Smooth muscle cell (in vitro differentiated cells): ENCODE data around the gene MEIS3. TPM values are rescaled to one million over a fixed set of nuclear protein-coding genes. Genes with fewer than 3 reads are reported as not detected.
"Not testable (repeated sequence)": the region's sequence is repeated elsewhere in the genome, so short reads cannot be mapped to it uniquely, and the experiment has no call there.

ENCODE experiments used
- DNase-seq: peaks from one replicate; lab custom pipeline; 2025; ENCODE audit not compliant: unreplicated experiment; lab: John Stamatoyannopoulos, UW
- H2AFZ ChIP-seq: fragments of 200-600 bp; sonication (generic); 2 replicates; pipeline ENCODE4 v1.6.0; 2016; ENCODE audit warnings: antibody characterized with exemption, low read depth, mild to moderate bottlenecking
- H3F3A ChIP-seq: fragments of 200-600 bp; sonication (generic); 2 replicates; pipeline ENCODE4 v1.6.0; 2017; ENCODE audit warnings: antibody characterized with exemption, low read depth
- H3K27ac ChIP-seq: fragments of 200-600 bp; sonication (generic); 2 replicates; pipeline ENCODE4 v1.5.1; 2016; ENCODE audit warnings: low read depth, mild to moderate bottlenecking
- H3K27me3 ChIP-seq: fragments of 200-600 bp; sonication (generic); 2 replicates; pipeline ENCODE4 v1.6.1; 2016; ENCODE audit warnings: low read depth, mild to moderate bottlenecking
- H3K36me3 ChIP-seq: fragments of 200-600 bp; sonication (generic); 2 replicates; pipeline ENCODE4 v1.5.1; 2016; ENCODE audit warnings: low read depth
- H3K4me1 ChIP-seq: fragments of 200-600 bp; sonication (generic); 2 replicates; pipeline ENCODE4 v1.5.1; 2016; ENCODE audit warnings: low read depth
- H3K4me2 ChIP-seq: fragments of 200-600 bp; sonication (generic); 2 replicates; pipeline ENCODE4 v1.6.0; 2016; ENCODE audit warnings: mild to moderate bottlenecking
- H3K4me3 ChIP-seq: fragments of 200-600 bp; sonication (generic); 2 replicates; pipeline ENCODE4 v1.5.1; 2016; ENCODE audit warnings: mild to moderate bottlenecking
- H3K79me2 ChIP-seq: fragments of 200-600 bp; sonication (generic); 2 replicates; pipeline ENCODE4 v1.6.0; 2016; ENCODE audit warnings: low read depth, mild to moderate bottlenecking
- H3K9ac ChIP-seq: fragments of 200-600 bp; sonication (generic); 2 replicates; pipeline ENCODE4 v1.6.0; 2016; ENCODE audit warnings: low read depth
- H3K9me3 ChIP-seq: fragments of 200-600 bp; sonication (generic); replicated peaks from 2 replicates; pipeline ENCODE4 v1.5.1; 2016; ENCODE audit warnings: low read depth
- H4K20me1 ChIP-seq: fragments of 200-600 bp; sonication (generic); 2 replicates; pipeline ENCODE4 v1.6.0; 2016; ENCODE audit warnings: low read depth
- CTCF ChIP-seq: fragments of 200-600 bp; sonication (generic); IDR thresholded peaks from 2 replicates; pipeline ENCODE4 v1.5.1; 2017; ENCODE audit warnings: borderline replicate concordance, mild to moderate bottlenecking, antibody characterized with exemption; ENCODE audit not compliant: insufficient read depth, poor library complexity, severe bottlenecking
- WGBS: methylation state at CpG from one replicate; pipeline ENCODE4 v1.1.7; 2016; ENCODE audit warnings: low lambda C conversion rate; 5-methylcytosine and 5-hydroxymethylcytosine counted together
- polyA plus RNA-seq: library from polyadenylated mRNA; unstranded; fragments of >200 nt; fragmentation: Nextera tagmentation; extraction: Ambion mirVana; gene quantifications from 2 replicates; pipeline ENCODE4 v1.2.1, GENCODE V29; 2016
- total RNA-seq: library from RNA; depleted of rRNA; stranded (reverse); fragments of >200 nt; gene quantifications from 2 replicates; pipeline ENCODE4 v1.2.3, GENCODE V29; 2014

Gene MEIS3
- total and polyA plus RNA-seq, 2 experiments from 2014 or later: 59.0 to 141 TPM

GRCh38 chr19:47371261-47371660 lies 48.1 kb downstream of the MEIS3 start:
- H3K4me3 ChIP-seq: no peak overlapping the region

GRCh38 chr19:47370045-47370611 lies 49.2 kb downstream of the MEIS3 start:
- H3K4me2 ChIP-seq: no peak overlapping the region
- no peaks in the 10 kb centered on the region for H3K79me2 ChIP-seq
- no peaks in the 10 kb centered on the region for H3K4me1 ChIP-seq
- peak overlapping the region; percentile 47 for H3K27ac ChIP-seq
- H3K9me3 ChIP-seq: no peaks in the 10 kb centered on the region
- H4K20me1 ChIP-seq: no peaks in the 10 kb centered on the region
- no peaks in the 10 kb centered on the region for H3F3A ChIP-seq
- no peaks in the 10 kb centered on the region for H3K36me3 ChIP-seq
- H3K9ac ChIP-seq: no peak overlapping the region
- no peak for TF ChIP-seq CTCF
- no peak for DNase-seq
- H3K4me3 ChIP-seq: no peak overlapping the region
- H2AFZ ChIP-seq: no peak overlapping the region
- 83% methylated on average over 8 of the region's 10 CpGs for WGBS
- no peaks in the 10 kb centered on the region for H3K27me3 ChIP-seq

More at GRCh38 chr19:47371261-47371660, 48.1 kb downstream of the MEIS3 start:
- Histone ChIP-seq H3K4me2 (no peak overlapping the region), H4K20me1 (no peaks in the 10 kb centered on the region), H3K36me3 (no peaks in the 10 kb centered on the region), H3F3A (no peaks in the 10 kb centered on the region), H2AFZ (no peak overlapping the region), H3K9me3 (no peaks in the 10 kb centered on the region), H3K27me3 (no peaks in the 10 kb centered on the region), H3K4me1 (no peaks in the 10 kb centered on the region), H3K9ac (no peak overlapping the region), H3K79me2 (no peaks in the 10 kb centered on the region), H3K27ac (no peak overlapping the region)
- 99% methylated on average over 9 of the region's 9 CpGs for WGBS
- DNase-seq: no peak
- TF ChIP-seq CTCF: no peak

- 97% methylated on average over 10 of the region's 10 CpGs for WGBS
- not testable (repeated sequence) for DNase-seq, H3K9me3 ChIP-seq
These were observed 53.9 kb downstream of the MEIS3 start for GRCh38 chr19:47365455-47365854.

GRCh38 chr19:47363758-47364531 lies 55.4 kb downstream of the MEIS3 start:
- H3K79me2 ChIP-seq: no peaks in the 10 kb centered on the region
- H4K20me1 ChIP-seq: peaks cover 7% of the 10 kb centered on the region
- 91% methylated on average over 13 of the region's 13 CpGs for WGBS
- H3K9ac ChIP-seq: no peak overlapping the region
- no peak for TF ChIP-seq CTCF
- H3K4me2 ChIP-seq: no peak overlapping the region
- H3K27ac ChIP-seq: no peak overlapping the region
- H3K4me3 ChIP-seq: no peak overlapping the region
- no peaks in the 10 kb centered on the region for H3K9me3 ChIP-seq
- DNase-seq: no peak
- H3K36me3 ChIP-seq: peaks cover 3% of the 10 kb centered on the region
- H2AFZ ChIP-seq: no peak overlapping the region
- H3K4me1 ChIP-seq: no peaks in the 10 kb centered on the region
- no peaks in the 10 kb centered on the region for H3K27me3 ChIP-seq
- no peaks in the 10 kb centered on the region for H3F3A ChIP-seq

More at GRCh38 chr19:47365455-47365854, 53.9 kb downstream of the MEIS3 start:
- not testable (repeated sequence) for H3K4me3 ChIP-seq, H3K79me2 ChIP-seq, H3K27me3 ChIP-seq, H2AFZ ChIP-seq, H3K4me1 ChIP-seq, H3K27ac ChIP-seq, H4K20me1 ChIP-seq, H3K4me2 ChIP-seq, H3K36me3 ChIP-seq, H3K9ac ChIP-seq, H3F3A ChIP-seq
